Smooth muscle cell (in vitro differentiated cells): ENCODE results near the gene CSGALNACT2. TPM values are rescaled to one million over a fixed set of nuclear protein-coding genes. Genes with fewer than 3 reads are reported as not detected.

Experiments
- DNase-seq: peaks from one replicate; lab custom pipeline; 2025; ENCODE audit not compliant: unreplicated experiment; lab: John Stamatoyannopoulos, UW
- H2AFZ ChIP-seq: fragments of 200-600 bp; sonication (generic); 2 replicates; pipeline ENCODE4 v1.6.0; 2016; ENCODE audit warnings: antibody characterized with exemption, low read depth, mild to moderate bottlenecking
- H3F3A ChIP-seq: fragments of 200-600 bp; sonication (generic); 2 replicates; pipeline ENCODE4 v1.6.0; 2017; ENCODE audit warnings: antibody characterized with exemption, low read depth
- H3K27ac ChIP-seq: fragments of 200-600 bp; sonication (generic); 2 replicates; pipeline ENCODE4 v1.5.1; 2016; ENCODE audit warnings: low read depth, mild to moderate bottlenecking
- H3K27me3 ChIP-seq: fragments of 200-600 bp; sonication (generic); 2 replicates; pipeline ENCODE4 v1.6.1; 2016; ENCODE audit warnings: low read depth, mild to moderate bottlenecking
- H3K36me3 ChIP-seq: fragments of 200-600 bp; sonication (generic); 2 replicates; pipeline ENCODE4 v1.5.1; 2016; ENCODE audit warnings: low read depth
- H3K4me1 ChIP-seq: fragments of 200-600 bp; sonication (generic); 2 replicates; pipeline ENCODE4 v1.5.1; 2016; ENCODE audit warnings: low read depth
- H3K4me2 ChIP-seq: fragments of 200-600 bp; sonication (generic); 2 replicates; pipeline ENCODE4 v1.6.0; 2016; ENCODE audit warnings: mild to moderate bottlenecking
- H3K4me3 ChIP-seq: fragments of 200-600 bp; sonication (generic); 2 replicates; pipeline ENCODE4 v1.5.1; 2016; ENCODE audit warnings: mild to moderate bottlenecking
- H3K79me2 ChIP-seq: fragments of 200-600 bp; sonication (generic); 2 replicates; pipeline ENCODE4 v1.6.0; 2016; ENCODE audit warnings: low read depth, mild to moderate bottlenecking
- H3K9ac ChIP-seq: fragments of 200-600 bp; sonication (generic); 2 replicates; pipeline ENCODE4 v1.6.0; 2016; ENCODE audit warnings: low read depth
- H3K9me3 ChIP-seq: fragments of 200-600 bp; sonication (generic); replicated peaks from 2 replicates; pipeline ENCODE4 v1.5.1; 2016; ENCODE audit warnings: low read depth
- H4K20me1 ChIP-seq: fragments of 200-600 bp; sonication (generic); 2 replicates; pipeline ENCODE4 v1.6.0; 2016; ENCODE audit warnings: low read depth
- WGBS: methylation state at CpG from one replicate; pipeline ENCODE4 v1.1.7; 2016; ENCODE audit warnings: low lambda C conversion rate; 5-methylcytosine and 5-hydroxymethylcytosine counted together
- polyA plus RNA-seq: library from polyadenylated mRNA; unstranded; fragments of >200 nt; fragmentation: Nextera tagmentation; extraction: Ambion mirVana; gene quantifications from 2 replicates; pipeline ENCODE4 v1.2.1, GENCODE V29; 2016
- total RNA-seq: library from RNA; depleted of rRNA; stranded (reverse); fragments of >200 nt; gene quantifications from 2 replicates; pipeline ENCODE4 v1.2.3, GENCODE V29; 2014
- TF ChIP-seq, protein P1 (sequence below): fragments of 200-600 bp; sonication (generic); IDR thresholded peaks from 2 replicates; pipeline ENCODE4 v1.5.1; 2017; ENCODE audit warnings: borderline replicate concordance, mild to moderate bottlenecking, antibody characterized with exemption; ENCODE audit not compliant: insufficient read depth, poor library complexity, severe bottlenecking

Gene CSGALNACT2
- total and polyA plus RNA-seq, 2 experiments from 2014 or later, result 35.6 to 40.4 TPM

DNA sequence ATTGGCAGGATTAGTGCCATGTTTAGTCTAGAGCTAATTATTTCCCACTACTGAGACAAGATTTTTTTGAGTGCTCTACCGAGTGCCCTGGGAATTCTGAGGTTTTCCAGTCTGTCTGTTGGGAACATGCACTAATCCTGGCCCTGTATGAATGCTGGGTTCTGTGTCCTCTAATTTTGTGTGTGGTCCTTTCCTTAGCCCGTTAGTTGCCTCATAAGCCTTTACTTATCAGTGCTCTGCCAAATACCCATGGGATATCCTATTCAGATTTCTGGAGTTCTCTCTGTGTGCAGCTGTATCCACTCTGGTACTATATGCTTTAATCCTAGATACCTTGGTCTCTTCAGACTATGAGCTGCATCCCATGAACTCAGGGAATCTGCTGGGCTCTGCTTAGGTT, 13.1 kb downstream of the CSGALNACT2 start:
- TF ChIP-seq, protein P1, sequence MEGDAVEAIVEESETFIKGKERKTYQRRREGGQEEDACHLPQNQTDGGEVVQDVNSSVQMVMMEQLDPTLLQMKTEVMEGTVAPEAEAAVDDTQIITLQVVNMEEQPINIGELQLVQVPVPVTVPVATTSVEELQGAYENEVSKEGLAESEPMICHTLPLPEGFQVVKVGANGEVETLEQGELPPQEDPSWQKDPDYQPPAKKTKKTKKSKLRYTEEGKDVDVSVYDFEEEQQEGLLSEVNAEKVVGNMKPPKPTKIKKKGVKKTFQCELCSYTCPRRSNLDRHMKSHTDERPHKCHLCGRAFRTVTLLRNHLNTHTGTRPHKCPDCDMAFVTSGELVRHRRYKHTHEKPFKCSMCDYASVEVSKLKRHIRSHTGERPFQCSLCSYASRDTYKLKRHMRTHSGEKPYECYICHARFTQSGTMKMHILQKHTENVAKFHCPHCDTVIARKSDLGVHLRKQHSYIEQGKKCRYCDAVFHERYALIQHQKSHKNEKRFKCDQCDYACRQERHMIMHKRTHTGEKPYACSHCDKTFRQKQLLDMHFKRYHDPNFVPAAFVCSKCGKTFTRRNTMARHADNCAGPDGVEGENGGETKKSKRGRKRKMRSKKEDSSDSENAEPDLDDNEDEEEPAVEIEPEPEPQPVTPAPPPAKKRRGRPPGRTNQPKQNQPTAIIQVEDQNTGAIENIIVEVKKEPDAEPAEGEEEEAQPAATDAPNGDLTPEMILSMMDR, result no peak
- no peaks in the 10 kb centered on the region for H3F3A ChIP-seq
- H3K4me3 ChIP-seq, result no peak overlapping the region
- H3K79me2 ChIP-seq, result peaks cover 95% of the 10 kb centered on the region
- H3K9ac ChIP-seq, result no peak overlapping the region
- peak overlapping the region; percentile 51 for H3K27ac ChIP-seq
- H3K4me1 ChIP-seq, result peaks cover 19% of the 10 kb centered on the region
- peak overlapping the region; percentile 60 for H3K4me2 ChIP-seq
- peaks cover 96% of the 10 kb centered on the region for H4K20me1 ChIP-seq
- H3K9me3 ChIP-seq, result no peaks in the 10 kb centered on the region
- no peaks in the 10 kb centered on the region for H3K36me3 ChIP-seq
- no peak for DNase-seq
- H3K27me3 ChIP-seq, result no peaks in the 10 kb centered on the region
- H2AFZ ChIP-seq, result no peak overlapping the region
- WGBS, result 14% methylated on average over 2 of the region's 2 CpGs

DNA sequence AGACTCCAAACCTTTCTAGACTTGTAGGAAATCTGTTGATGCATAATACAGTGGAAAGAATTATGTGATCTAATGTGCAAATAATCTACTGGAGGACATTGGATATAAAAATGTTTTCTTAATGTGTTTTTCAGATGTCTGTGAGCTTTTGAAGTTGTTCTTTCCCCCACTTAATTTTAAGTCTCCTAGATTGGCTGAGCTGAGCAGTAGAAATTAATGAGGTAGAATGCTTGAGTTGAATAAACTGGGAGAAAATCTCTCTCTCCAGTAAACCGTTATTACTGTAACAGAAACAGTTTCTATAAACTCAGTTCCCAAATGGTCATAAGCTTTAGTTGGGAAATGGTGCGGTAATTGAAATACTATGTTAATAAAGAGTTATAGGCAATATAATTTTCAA, 15.7 kb downstream of the CSGALNACT2 start:
- Histone ChIP-seq H3K4me3 (no peak overlapping the region), H3F3A (no peaks in the 10 kb centered on the region), H3K4me2 (no peak overlapping the region), H3K27me3 (no peaks in the 10 kb centered on the region), H3K9me3 (no peaks in the 10 kb centered on the region), H4K20me1 (peaks cover 100% of the 10 kb centered on the region), H3K79me2 (peaks cover 97% of the 10 kb centered on the region), H3K9ac (no peak overlapping the region), H2AFZ (no peak overlapping the region), H3K4me1 (peaks cover 19% of the 10 kb centered on the region), H3K27ac (no peak overlapping the region), H3K36me3 (no peaks in the 10 kb centered on the region)
- WGBS, result 80% methylated on average over 2 of the region's 2 CpGs
- DNase-seq, result no peak
- TF ChIP-seq, protein P1, result no peak

DNA sequence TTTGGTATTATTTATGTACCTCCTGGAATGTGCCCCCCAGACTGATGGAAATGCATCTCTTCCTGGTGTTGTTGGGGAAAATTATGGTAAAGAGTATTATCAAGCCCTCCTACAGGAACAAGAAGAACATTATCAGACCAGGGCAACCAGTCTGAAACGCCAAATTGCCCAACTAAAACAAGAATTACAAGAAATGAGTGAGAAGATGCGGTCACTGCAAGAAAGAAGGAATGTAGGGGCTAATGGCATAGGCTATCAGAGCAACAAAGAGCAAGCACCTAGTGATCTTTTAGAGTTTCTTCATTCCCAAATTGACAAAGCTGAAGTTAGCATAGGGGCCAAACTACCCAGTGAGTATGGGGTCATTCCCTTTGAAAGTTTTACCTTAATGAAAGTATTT, 17.0 kb downstream of the CSGALNACT2 start:
- no peak for DNase-seq
- H3K27ac ChIP-seq, result no peak overlapping the region
- peaks cover 91% of the 10 kb centered on the region for H3K79me2 ChIP-seq
- H3K4me3 ChIP-seq, result no peak overlapping the region
- peak overlapping the region; percentile 20 for H3K4me2 ChIP-seq
- H3K27me3 ChIP-seq, result no peaks in the 10 kb centered on the region
- H3K9me3 ChIP-seq, result no peaks in the 10 kb centered on the region
- WGBS, result 83% methylated on average over 2 of the region's 2 CpGs
- H4K20me1 ChIP-seq, result peaks cover 100% of the 10 kb centered on the region
- H3K36me3 ChIP-seq, result no peaks in the 10 kb centered on the region
- peaks cover 17% of the 10 kb centered on the region for H3K4me1 ChIP-seq
- TF ChIP-seq, protein P1, result no peak
- H3F3A ChIP-seq, result no peaks in the 10 kb centered on the region
- H3K9ac ChIP-seq, result no peak overlapping the region
- H2AFZ ChIP-seq, result no peak overlapping the region

DNA sequence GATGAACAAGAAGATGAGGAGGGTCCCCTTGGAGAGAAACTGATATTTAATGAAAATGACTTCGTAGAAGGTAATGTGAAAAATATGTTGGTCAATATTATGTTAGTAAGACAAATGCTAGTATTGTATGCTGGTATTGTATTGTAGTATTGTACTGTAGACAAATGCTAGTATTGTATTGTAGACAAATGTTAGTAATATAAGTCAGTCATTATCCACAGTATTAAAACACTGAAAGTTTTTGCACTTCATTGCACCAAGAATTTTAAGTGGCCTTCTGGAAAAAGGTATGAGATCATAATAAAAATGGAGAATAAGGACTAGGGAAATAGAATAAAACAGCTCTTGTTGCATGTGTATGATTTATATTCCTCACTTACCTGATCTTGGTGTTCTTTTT, 17.5 kb downstream of the CSGALNACT2 start:
- 100% methylated on average over 1 of the region's 1 CpG for WGBS
- H4K20me1 ChIP-seq, result peaks cover 100% of the 10 kb centered on the region
- no peaks in the 10 kb centered on the region for H3F3A ChIP-seq
- DNase-seq, result no peak
- H3K9ac ChIP-seq, result no peak overlapping the region
- no peaks in the 10 kb centered on the region for H3K36me3 ChIP-seq
- no peaks in the 10 kb centered on the region for H3K27me3 ChIP-seq
- H3K79me2 ChIP-seq, result peaks cover 86% of the 10 kb centered on the region
- H3K4me2 ChIP-seq, result no peak overlapping the region
- no peaks in the 10 kb centered on the region for H3K9me3 ChIP-seq
- no peak overlapping the region for H2AFZ ChIP-seq
- H3K4me3 ChIP-seq, result no peak overlapping the region
- peaks cover 12% of the 10 kb centered on the region for H3K4me1 ChIP-seq
- TF ChIP-seq, protein P1, result no peak
- H3K27ac ChIP-seq, result no peak overlapping the region
